NCI-H1417 (cell line): ENCODE data around the gene IGHMBP2.

ENCODE experiments used
- DNase-seq, 3 experiments: peaks; one replicate each; lab custom pipeline; 2025; lab: John Stamatoyannopoulos, UW

Gene IGHMBP2

GRCh38 chr11:68890490-68891231 is 13.0 kb upstream of the IGHMBP2 start:
- peak in 1 of 3 experiments; percentile 16 for DNase-seq

DNA sequence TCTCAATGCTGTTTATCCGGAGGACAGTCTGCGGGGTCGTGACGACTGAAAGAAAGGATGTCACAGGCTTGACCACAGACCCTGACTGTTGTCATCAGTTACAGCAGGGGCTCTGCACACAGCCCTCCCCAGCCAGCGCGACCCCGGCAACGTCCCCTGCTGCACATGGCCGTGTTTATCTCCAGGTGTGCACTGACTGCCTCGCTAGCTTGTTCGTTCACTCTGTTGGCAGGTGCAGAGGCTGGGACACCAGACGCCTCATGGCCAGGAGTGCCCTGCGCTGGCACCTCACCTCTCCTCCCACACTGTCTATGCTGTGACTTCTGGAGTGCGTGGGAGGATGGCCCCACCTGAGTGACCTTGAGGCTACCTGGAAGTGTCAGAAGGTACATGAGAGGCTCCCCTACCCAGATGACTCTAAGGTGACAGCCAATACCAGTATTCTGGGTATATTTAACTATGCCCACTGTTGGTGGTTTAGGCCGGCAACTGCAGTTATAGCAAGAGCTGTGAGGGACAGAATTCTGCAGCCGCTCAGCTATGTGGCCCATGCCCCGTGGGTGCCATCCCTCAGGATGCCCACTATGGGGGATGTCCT is 12.2 kb upstream of the IGHMBP2 start:
- no peak for DNase-seq

DNA sequence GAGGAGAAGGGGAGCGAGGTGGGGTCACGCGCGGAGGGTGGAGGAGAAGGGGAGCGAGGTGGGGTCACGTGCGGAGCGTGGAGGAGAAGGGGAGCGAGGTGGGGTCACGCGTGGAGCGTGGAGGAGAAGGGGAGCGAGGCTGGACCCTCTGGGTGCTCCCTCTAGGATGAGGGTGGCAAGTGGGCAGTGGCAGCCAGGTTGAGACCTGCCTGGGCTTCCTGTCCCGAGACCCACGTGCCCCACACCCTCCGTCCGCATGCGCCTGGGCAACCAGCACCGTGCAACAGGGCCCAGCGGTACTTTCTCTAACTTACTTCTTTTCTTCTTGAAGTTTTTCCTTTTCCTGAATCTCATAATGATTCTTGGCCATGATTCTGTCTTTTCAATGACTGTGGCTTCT is 11.1 kb upstream of the IGHMBP2 start:
- no peak for DNase-seq

GRCh38 chr11:68893282-68893681 is 10.4 kb upstream of the IGHMBP2 start:
- DNase-seq: peak in 1 of 3 experiments; percentile 51

- DNase-seq: no peak
Observed at GRCh38 chr11:68896171-68896959, 7.3 kb upstream of the IGHMBP2 start.

DNA sequence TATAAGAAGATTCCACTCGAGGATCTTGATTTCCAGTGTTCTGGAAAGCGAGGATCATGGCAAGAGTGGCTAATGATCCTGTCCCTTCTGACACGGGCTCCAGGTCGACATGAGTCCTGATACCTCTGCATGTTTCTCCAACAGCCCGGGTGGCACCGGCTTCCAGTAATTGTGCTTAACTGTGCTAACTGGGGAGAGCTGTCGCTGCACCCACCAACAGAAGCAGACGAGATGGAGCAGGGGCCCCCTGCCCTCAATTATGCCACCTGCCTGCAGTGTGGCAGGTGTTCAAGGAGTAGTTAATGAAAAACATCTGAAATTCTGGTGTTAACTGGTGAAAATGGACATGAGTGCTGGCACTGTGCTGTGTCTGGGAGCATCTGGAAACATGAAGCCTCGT is 6.2 kb upstream of the IGHMBP2 start:
- no peak for DNase-seq

DNA sequence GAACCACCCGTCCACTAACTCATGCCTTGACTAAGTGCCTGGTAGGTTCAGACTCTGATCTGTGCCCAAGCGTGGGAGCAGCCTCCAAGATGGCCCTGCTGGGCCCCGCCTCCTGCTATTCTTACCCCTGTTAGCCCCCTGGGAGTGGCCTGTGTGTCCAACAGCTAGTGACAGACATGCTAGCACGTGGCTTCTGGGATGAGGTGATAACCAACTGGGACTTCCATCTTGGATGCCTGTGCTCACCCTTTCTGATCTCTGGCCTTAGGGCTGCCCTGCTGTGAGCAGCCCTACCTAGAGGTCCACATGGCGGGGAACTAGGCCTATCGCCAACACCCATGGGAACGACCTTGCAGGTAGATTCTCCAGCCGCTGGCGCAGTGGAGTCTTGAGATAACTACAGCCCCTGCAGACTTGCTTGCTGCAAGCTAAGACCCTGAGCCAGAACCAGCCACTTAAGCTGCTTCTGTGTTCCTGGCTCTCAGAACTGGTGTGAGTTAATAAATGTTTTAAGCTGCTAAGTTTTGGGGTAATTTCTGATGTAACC is 2.8 kb upstream of the IGHMBP2 start:
- DNase-seq: no peak

DNA sequence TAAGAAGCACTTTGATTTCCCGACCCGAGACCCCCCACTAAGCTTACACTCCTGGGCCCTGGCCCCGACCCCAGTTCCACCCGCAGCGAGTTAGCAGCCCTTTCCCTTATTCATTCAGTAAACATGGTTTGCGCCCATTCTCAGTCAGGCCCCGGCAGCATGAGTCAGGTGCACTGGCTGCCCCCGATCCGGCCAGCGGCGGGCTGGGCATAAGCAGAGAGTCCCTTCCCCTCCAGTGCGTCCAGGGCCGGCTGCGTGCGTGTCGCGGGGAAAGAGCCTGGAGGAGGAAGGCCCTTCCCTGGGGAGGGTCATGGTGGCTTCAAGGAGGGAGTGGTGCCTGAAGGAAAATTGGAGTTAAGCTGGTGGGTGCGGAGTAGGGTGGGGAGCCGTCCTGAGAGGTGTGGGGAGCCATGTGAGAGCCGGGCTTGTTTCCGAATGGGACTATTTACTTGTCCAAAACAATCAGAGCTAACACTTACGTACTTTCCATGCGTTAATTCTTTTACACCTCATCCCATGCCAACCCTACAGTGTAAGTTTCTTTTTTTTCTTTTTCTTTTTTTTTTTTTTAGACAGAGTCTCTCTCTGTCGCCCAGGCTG is 657 bp downstream of the IGHMBP2 start:
- peak in 1 of 3 experiments; percentile 62 for DNase-seq

- DNase-seq: no peak
Observed at GRCh38 chr11:68905421-68906360, 2.0 kb downstream of the IGHMBP2 start.

- DNase-seq: no peak
Observed at GRCh38 chr11:68908273-68908672, 4.6 kb downstream of the IGHMBP2 start.

- DNase-seq: no peak
Observed at GRCh38 chr11:68910965-68911364, 7.3 kb downstream of the IGHMBP2 start.

- no peak for DNase-seq
Observed at GRCh38 chr11:68911731-68912130, 8.0 kb downstream of the IGHMBP2 start.

- no peak for DNase-seq
Observed at GRCh38 chr11:68912254-68912653, 8.6 kb downstream of the IGHMBP2 start.

DNA sequence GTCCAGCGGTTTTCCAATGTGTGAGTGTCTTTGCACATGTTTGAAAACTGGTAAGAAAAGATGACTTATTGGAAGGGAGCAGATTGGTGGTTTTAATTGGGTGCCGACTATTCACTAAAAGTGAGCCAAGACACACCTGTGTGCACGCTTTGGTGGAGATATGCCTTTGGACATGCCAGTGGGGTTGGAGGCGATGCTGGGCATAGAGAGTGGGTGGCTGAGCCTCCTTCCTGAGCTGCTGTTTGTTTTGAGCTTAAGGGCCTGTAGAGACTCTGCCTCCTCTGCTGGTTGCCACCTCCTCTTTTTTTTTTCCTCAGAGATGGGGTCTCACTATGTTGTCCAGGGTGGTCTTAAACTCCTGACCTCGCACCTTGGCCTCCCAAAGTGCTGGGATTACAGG is 9.5 kb downstream of the IGHMBP2 start:
- DNase-seq: no peak

- DNase-seq: no peak
Observed at GRCh38 chr11:68914761-68915160, 11.1 kb downstream of the IGHMBP2 start.

- no peak for DNase-seq
Observed at GRCh38 chr11:68916439-68916838, 12.7 kb downstream of the IGHMBP2 start.

- DNase-seq: no peak
Observed at GRCh38 chr11:68923614-68924013, 19.9 kb downstream of the IGHMBP2 start.

DNA sequence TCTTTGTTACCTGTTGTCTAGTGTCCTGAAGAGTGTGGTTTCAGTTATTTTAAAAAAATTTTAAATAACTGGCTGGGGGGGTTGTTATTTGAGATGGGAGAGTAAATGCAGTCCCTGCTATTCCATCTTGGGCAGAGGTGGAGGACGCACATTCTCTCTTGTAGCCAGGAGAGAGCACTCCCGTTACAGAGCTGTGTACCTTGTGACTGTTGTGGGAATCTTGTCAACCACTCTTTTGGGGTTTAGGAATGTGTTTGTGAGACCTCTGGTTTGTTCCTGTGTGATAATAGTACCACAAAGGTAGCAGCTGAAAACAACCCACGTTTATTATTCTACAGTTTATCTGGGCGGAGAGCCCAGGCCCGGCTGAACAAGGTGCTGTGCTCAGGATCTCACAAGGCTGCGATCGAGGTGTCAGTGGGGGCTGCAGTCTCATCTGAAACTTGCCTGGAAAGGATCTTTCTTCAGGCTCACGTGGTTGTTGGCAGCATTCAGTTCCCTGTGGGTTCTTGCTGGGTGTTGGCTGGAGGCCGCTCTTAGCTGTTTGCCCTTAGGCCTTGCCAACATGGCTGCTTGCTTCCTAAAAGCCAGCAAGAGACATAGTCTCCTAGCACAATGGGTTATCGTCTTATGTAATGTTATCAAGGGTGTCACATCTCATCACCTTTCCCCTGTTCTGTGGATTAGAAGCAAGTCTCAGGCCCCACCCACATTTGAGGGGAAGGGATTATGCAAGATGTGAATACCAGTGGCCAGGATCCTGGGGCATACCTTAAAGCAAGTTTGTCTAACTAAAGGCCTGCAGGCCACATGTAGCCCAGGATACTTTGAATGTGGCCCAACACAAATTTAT is 20.6 kb downstream of the IGHMBP2 start:
- DNase-seq: no peak

DNA sequence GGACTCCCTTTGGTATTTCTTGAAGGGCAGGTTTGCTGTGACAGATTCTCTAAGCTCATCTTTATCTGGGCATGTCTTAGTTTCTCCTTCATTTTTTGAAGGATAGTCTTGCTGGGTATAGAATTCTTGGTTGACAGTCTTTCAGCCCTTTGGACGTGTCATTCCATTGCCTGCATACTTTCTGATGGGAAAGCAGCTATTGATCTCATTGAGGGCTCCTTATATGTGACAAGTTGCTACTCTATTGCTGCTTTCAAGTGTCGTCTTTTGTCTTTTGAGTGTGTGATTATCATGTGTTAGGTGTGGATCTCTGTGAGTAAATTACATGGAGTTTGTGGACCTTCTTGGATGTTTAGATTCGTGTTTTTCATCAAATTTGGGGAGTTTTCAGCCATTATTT is 21.9 kb downstream of the IGHMBP2 start:
- peak in 1 of 3 experiments; percentile 16 for DNase-seq
